Fibroblast of lung (primary cell): ENCODE measurements around the gene LILRB2. TPM values are rescaled to one million over a fixed set of nuclear protein-coding genes. Genes with fewer than 3 reads are reported as not detected.
"Not testable (repeated sequence)": the region's sequence is repeated elsewhere in the genome, so short reads cannot be mapped to it uniquely, and the experiment has no call there.

Source experiments
- DNase-seq, 2 donors: peaks; one replicate each; pipeline versions ENCODE4 v3.0.0 to v3.0.0-alpha.2; 2010; ENCODE audit warnings: low read depth in 2 of 2
- H2AFZ ChIP-seq: 2 replicates; pipeline ENCODE4 v1.5.1; 2012; ENCODE audit warnings: low read length, control low read depth, inconsistent platforms
- H3K27ac ChIP-seq: 2 replicates; pipeline ENCODE4 v1.5.1; 2011; ENCODE audit warnings: low read length, control low read depth; ENCODE audit not compliant: insufficient read depth
- H3K27me3 ChIP-seq: 2 replicates; pipeline ENCODE4 v1.5.1; 2011; ENCODE audit warnings: mild to moderate bottlenecking, low read length; ENCODE audit not compliant: control insufficient read depth, insufficient read depth
- H3K36me3 ChIP-seq: 2 replicates; pipeline ENCODE4 v1.5.1; 2011; ENCODE audit warnings: low read length; ENCODE audit not compliant: control insufficient read depth, insufficient read depth
- H3K4me1 ChIP-seq: 2 replicates; pipeline ENCODE4 v1.5.1; 2011; ENCODE audit warnings: low read length; ENCODE audit not compliant: control insufficient read depth, insufficient read depth; ENCODE audit errors: extremely low read depth
- H3K4me2 ChIP-seq: 2 replicates; pipeline ENCODE4 v1.5.1; 2011; ENCODE audit warnings: low read length, control low read depth; ENCODE audit not compliant: insufficient read depth; ENCODE audit errors: extremely low read depth
- H3K4me3 ChIP-seq, 4 experiments: fragments of 200-600 bp in 1 of 4; sonication (generic) in 1 of 4; replicated peaks in 1 of 4; 2 replicates each; pipeline ENCODE4 v1.5.1; 2011 to 2016; ENCODE audit warnings: low read length in 4 of 4, low read depth in 3 of 4, mild to moderate bottlenecking in 3 of 4, control low read depth in 2 of 4, inconsistent platforms in 1 of 4, mixed read lengths in 1 of 4; ENCODE audit not compliant: insufficient read depth in 1 of 4; ENCODE audit errors: control extremely low read depth in 1 of 4
- H3K79me2 ChIP-seq: 2 replicates; pipeline ENCODE4 v1.5.1; 2012; ENCODE audit warnings: mild to moderate bottlenecking, low read length, inconsistent platforms; ENCODE audit not compliant: control insufficient read depth, insufficient read depth
- H3K9ac ChIP-seq: 2 replicates; pipeline ENCODE4 v1.5.1; 2011; ENCODE audit warnings: mild to moderate bottlenecking, low read length, control low read depth; ENCODE audit not compliant: insufficient read depth
- H3K9me3 ChIP-seq: 2 replicates; pipeline ENCODE4 v1.5.1; 2012; ENCODE audit warnings: low read depth, low read length; ENCODE audit not compliant: control insufficient read depth, insufficient read depth
- H4K20me1 ChIP-seq: 2 replicates; pipeline ENCODE4 v1.5.1; 2011; ENCODE audit warnings: low read length; ENCODE audit not compliant: control insufficient read depth, insufficient read depth; ENCODE audit errors: extremely low read depth
- EZH2 ChIP-seq: IDR thresholded peaks from 2 replicates; pipeline ENCODE4 v1.5.1; 2012; ENCODE audit warnings: low read length, control low read depth, mild to moderate bottlenecking; ENCODE audit errors: missing control alignments
- polyA plus RNA-seq, 2 donors: library from polyadenylated mRNA; depleted of rRNA in 1 of 2; stranded (reverse) in 1 of 2; unstranded in 1 of 2; fragments of >200 nt; gene quantifications; 2 replicates each; pipeline ENCODE4 v1.2.1, GENCODE V29; 2011 to 2012; ENCODE audit warnings: missing spikeins in 1 of 2
- total RNA-seq: library from RNA; depleted of rRNA; stranded (reverse); fragments of >200 nt; gene quantifications from 2 replicates; pipeline ENCODE4 v1.2.1, GENCODE V29; 2014
- TF ChIP-seq, protein P1 (sequence below), 2 donors: IDR thresholded peaks in 1 of 2; conservative IDR thresholded peaks in 1 of 2; 1 replicate in 1 of 2; 2 replicates in 1 of 2; pipeline ENCODE4 v1.5.1; 2011 to 2012; ENCODE audit warnings: low read length in 2 of 2, control low read depth in 1 of 2, inconsistent platforms in 1 of 2, low read depth in 1 of 2, mild to moderate bottlenecking in 1 of 2

Gene LILRB2
- total and polyA plus RNA-seq, 2 donors (not counting 1 experiment from before 2014, with no cell fraction given), result not detected

DNA sequence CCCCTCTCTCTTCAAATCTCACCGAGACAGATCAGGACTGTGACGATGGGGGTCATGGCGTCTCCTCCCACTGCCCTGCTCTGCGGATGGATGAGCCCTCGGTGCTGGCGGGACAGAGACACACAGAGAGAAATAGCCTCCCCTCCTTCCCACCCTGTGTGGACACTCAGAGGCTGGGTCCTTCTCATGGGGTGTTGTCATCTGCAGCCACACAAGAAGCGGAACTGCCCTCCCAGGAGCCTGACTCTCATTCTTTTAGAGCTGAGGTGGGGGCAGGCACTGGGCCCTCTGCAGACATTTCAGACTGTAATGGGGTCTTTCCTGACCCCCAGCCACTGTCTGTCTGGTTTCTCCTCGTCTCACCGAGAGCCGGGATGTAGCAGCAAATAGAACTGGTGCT lies 469 bp downstream of the LILRB2 start:
- H3K4me1 ChIP-seq, H3K27me3 ChIP-seq, H4K20me1 ChIP-seq, H3K9ac ChIP-seq, H3K36me3 ChIP-seq, H3K9me3 ChIP-seq, H3K4me3 ChIP-seq, H3K4me2 ChIP-seq, H3K27ac ChIP-seq, DNase-seq, H2AFZ ChIP-seq, H3K79me2 ChIP-seq: not testable (repeated sequence)

DNA sequence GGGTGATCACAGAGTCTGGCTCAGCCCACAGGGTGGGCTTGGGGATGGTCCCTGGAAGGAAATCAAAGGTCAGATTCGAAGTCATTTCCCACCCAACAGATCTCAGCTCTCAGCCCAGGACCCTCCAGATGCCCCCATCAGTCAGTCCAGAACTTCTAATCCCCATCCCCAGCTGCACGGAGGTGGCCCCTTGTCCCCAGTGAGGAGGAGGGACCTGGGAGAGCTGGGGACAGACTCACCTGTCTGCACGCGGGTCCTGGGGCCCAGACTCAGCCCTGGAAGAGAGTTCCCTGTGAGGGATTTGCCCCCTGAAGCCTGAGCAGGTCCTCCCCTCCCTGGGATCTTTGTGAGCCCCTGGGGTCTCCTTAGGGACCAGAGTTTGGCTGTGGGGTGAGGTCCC lies 885 bp downstream of the LILRB2 start:
- not testable (repeated sequence) for H3K4me3 ChIP-seq, H3K4me1 ChIP-seq, H3K27me3 ChIP-seq, H4K20me1 ChIP-seq, DNase-seq, H3K27ac ChIP-seq, H3K79me2 ChIP-seq, H3K9me3 ChIP-seq, H3K9ac ChIP-seq, H3K4me2 ChIP-seq, H3K36me3 ChIP-seq, H2AFZ ChIP-seq

DNA sequence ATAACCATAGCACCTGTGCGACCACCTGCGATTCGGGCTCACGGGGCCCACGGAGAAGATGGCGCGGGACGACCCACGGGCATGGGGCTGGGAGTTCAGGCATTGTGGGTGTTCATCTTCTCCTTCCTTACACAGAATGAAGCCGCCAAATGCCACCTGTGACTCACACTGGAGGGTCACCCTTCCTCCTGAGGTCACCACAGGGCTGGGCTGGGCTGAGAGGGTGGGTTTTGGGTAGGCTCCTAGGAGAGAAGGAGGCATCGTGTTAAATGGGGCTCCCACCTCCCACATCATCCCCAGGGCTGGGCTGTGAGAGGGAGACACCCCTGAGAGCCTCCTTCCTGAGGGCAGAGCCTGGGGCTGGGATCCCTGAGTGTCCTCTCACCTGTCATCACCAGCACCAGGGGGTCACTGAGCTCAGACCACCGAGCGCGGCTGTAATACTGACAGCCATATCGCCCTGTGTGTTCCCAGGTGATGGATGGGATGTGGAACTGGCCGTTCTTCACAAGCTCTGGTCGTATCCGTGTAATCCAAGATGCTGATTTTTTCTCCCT lies 1.4 kb downstream of the LILRB2 start:
- TF ChIP-seq EZH2, result no peak
- TF ChIP-seq, protein P1, sequence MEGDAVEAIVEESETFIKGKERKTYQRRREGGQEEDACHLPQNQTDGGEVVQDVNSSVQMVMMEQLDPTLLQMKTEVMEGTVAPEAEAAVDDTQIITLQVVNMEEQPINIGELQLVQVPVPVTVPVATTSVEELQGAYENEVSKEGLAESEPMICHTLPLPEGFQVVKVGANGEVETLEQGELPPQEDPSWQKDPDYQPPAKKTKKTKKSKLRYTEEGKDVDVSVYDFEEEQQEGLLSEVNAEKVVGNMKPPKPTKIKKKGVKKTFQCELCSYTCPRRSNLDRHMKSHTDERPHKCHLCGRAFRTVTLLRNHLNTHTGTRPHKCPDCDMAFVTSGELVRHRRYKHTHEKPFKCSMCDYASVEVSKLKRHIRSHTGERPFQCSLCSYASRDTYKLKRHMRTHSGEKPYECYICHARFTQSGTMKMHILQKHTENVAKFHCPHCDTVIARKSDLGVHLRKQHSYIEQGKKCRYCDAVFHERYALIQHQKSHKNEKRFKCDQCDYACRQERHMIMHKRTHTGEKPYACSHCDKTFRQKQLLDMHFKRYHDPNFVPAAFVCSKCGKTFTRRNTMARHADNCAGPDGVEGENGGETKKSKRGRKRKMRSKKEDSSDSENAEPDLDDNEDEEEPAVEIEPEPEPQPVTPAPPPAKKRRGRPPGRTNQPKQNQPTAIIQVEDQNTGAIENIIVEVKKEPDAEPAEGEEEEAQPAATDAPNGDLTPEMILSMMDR (conservative IDR thresholded peaks at IDR 0.05 in 1 of 2, IDR thresholded peaks at IDR 0.05 in 1 of 2; ENCODE audit: low read depth in 1 of 2, low read length in 2 of 2), result no peak
- no peaks in the 10 kb centered on the region for H4K20me1 ChIP-seq

DNA sequence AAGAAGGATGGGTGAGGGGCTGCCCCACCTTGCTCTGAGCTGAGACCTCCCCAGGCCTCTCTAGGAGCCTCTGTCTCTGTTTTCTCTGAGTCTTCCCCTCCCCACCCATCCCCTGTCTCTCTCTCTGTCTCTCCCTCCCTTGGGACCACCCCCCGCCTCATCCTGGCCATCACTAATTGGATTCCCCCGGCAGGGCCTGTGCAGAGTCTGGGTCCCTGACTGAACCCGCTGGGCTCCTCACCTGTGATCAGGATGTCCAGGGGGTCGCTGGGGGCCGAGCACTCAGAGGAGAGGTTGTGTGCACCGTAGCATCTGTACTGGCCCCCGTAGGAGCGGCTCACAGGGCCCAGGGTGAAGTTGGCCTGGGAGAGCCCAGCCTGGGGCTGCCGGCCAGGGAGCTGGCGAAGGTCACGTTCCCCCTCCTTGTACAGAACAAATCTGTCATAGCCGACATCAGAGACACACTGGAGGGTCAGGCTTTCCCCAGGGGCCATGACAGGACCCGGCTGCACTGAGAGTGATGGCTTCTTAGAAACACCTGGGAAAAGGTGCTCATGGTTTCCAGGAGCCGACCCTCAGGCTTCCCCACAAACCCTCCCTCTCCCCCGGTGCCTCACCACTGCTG lies 2.2 kb downstream of the LILRB2 start:
- not testable (repeated sequence) for H3K79me2 ChIP-seq, H3K9me3 ChIP-seq, H3K4me2 ChIP-seq, H3K9ac ChIP-seq, H3K27ac ChIP-seq, DNase-seq, H3K4me3 ChIP-seq, H3K27me3 ChIP-seq, H2AFZ ChIP-seq, H3K4me1 ChIP-seq, H4K20me1 ChIP-seq, H3K36me3 ChIP-seq

More for the DNA sequence above, 1.4 kb downstream of the LILRB2 start:
- H2AFZ ChIP-seq, result no peak overlapping the region
- H3K4me1 ChIP-seq, result no peaks in the 10 kb centered on the region
- H3K4me2 ChIP-seq, result no peak overlapping the region
- H3K79me2 ChIP-seq, result no peaks in the 10 kb centered on the region
- no peak overlapping the region for H3K9ac ChIP-seq
- H3K36me3 ChIP-seq, result no peaks in the 10 kb centered on the region
- no peak overlapping the region for H3K4me3 ChIP-seq
- no peaks in the 10 kb centered on the region for H3K27me3 ChIP-seq
- no peak for DNase-seq
- H3K9me3 ChIP-seq, result no peaks in the 10 kb centered on the region
- no peak overlapping the region for H3K27ac ChIP-seq

DNA sequence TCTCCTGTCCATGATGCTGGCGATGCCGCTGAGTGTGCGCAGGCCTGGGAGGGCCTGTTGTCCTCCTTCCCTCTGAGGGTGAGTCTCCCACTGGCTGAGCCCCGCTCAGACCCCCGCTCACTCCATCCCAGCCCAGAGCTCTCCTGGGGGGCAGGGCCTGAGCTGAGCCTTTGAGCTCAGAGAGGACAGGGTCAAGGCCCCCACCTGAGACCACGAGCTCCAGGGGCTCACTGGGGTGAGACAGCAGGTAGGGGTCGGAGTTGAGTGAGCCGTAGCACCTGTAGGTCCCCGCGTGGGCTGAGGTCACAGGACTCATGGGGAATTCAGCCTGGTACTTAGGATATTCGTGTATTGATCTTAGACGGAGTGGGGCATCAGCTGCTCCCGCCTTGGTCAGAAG lies 2.9 kb downstream of the LILRB2 start:
- not testable (repeated sequence) for DNase-seq

DNA sequence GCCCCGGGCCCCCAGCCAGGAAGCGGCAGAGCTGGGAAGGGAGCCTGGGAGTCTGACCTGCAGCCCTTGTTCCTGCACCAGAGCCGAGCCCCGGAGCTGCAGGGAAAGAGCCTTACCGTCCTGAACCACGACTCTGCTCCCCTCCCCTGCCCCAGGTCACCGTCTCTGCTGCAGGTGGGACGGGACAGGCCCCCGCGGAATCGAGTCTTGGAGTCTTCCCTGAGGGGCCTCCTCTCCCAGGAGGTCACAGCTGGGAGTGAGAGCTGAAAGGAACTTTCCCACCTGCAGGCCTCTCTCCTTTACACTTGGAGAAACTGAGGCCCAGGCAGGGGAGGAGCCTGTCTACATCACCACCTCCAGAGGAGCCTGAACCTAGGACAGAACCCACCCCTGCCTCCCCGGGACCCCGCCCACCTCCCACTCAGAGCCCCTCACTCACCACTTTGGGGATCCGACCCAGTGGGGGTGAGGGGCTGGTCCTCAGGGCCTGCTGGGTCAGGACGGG lies 3.7 kb downstream of the LILRB2 start:
- H3K9me3 ChIP-seq, H3K79me2 ChIP-seq, H3K27me3 ChIP-seq: not testable (repeated sequence)

More for the DNA sequence above, 2.9 kb downstream of the LILRB2 start:
- not testable (repeated sequence) for H3K27ac ChIP-seq, H3K4me1 ChIP-seq, H3K4me2 ChIP-seq, H3K27me3 ChIP-seq, H3K79me2 ChIP-seq, H3K9me3 ChIP-seq, H2AFZ ChIP-seq, H3K9ac ChIP-seq, H3K36me3 ChIP-seq, H3K4me3 ChIP-seq, H4K20me1 ChIP-seq

More for the DNA sequence above, 3.7 kb downstream of the LILRB2 start:
- not testable (repeated sequence) for H3K27ac ChIP-seq, H3K4me2 ChIP-seq, H2AFZ ChIP-seq, H4K20me1 ChIP-seq, H3K9ac ChIP-seq, H3K4me3 ChIP-seq, H3K36me3 ChIP-seq, DNase-seq, H3K4me1 ChIP-seq
